ENCODE measurements around the gene SUGCT.
"Not testable (repeated sequence)": the region's sequence is repeated elsewhere in the genome, so short reads cannot be mapped to it uniquely, and the experiment has no call there.

Gene SUGCT

DNA sequence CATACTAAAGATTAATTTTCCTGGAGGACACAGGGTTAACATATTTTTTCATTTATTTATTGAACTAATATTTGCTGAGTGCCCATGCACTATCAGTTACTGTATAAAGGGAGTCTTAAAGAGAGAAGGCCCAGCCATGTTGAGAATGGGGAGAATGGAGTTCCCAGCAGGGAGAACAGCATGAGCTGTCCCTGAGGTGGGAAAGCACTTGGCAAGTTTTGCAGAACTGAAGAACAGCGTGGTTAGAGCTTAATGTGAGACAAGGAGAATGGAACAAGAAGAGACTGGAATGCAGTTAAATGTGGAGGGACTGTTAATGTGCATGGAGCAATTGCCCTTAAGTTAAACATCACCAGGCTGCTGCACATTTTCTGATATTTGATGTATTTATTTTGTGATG lies 435.4 kb downstream of the SUGCT start:
- peak; percentile 29 for DNase-seq (ENCODE audit: low read depth)

DNA sequence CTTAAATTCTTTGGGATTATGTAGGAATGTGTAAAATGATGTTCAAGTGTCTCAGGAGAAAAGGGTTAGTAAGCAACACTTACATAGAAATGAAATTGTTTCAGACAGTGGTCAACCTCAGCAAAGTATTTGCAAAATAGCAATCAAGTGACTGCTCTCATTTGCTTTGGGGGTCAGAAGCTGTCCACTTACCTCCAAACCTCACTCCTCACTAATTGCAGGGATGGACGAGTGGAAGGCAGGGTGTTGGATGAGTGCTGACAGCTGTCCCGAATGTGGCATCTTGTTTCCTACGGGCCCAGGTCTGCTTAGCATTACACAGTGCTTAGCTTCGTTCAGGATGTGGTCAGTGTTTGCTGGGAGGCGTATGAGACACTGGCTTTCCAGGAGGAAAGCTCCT lies 437.0 kb downstream of the SUGCT start:
- DNase-seq (ENCODE audit: low read depth), result peak; percentile 80

DNA sequence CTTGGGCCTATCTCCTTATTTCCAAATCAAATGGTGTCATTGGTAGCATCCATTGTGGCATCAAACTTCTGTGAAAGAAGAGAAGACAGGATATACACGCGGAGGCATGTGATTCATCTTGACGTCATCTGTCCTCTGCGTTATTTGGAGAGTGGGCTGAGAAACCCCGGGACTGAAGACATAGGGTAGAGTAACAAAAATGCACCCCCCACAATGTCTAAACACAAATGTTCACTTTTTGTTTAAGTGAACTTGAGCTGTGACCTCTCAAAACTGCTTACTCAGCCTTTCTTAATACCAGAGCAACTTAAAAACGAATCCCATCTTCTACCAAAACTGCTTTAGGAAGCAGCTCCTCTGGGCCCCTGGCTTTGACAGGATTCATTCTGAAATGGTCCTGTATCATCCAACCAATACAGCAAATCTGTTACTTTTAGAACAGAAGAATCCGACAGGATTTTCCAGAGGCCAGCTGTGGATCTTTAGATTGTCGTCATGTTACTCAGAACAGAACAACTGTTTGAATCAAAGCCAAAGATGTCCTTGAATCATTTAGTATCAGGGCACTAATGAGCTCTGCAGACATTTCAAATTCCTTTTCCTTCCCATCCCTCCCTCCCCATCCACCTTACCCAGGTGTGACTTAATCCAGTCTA lies 438.1 kb downstream of the SUGCT start:
- DNase-seq (ENCODE audit: low read depth), result peak; percentile 47

DNA sequence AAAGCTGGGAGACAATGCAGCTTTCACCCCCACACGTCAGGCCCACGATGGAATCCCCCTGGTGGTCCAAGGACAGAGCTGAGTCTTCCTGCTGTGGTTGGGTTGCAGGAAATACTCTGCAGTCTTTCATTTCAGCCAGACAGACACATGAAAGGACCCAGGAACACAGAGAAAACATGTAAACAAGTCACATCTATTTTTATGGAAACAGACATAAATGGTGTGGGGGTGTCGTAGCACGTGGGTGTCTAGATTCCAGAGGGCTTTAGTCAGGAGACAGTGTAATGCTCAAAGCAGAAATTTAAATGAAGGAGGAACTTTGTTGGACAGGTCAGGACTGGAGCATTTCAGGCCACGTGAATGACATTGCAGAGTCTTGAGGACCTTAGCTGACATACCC lies 444.6 kb downstream of the SUGCT start:
- peak; percentile 76 for DNase-seq (ENCODE audit: low read depth)

DNA sequence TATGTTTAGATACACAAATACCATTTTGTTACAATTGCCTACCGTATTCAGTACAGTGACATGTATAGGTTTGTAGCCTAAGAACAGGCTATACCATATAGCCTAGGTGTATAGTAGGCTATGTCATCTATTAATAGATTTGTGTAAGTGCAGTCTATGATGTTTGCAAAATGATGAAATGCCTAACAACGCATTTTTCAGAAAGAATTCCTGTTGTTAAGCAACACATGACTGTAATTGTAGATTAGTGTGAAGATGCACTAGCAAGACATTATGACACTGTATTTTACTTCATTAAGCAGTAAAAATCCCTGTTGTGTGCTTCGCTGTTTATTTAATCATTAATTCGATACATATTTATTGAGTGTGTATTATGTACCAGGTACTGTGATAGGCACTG lies 446.0 kb downstream of the SUGCT start:
- peak; percentile 51 for DNase-seq (ENCODE audit: low read depth)

DNA sequence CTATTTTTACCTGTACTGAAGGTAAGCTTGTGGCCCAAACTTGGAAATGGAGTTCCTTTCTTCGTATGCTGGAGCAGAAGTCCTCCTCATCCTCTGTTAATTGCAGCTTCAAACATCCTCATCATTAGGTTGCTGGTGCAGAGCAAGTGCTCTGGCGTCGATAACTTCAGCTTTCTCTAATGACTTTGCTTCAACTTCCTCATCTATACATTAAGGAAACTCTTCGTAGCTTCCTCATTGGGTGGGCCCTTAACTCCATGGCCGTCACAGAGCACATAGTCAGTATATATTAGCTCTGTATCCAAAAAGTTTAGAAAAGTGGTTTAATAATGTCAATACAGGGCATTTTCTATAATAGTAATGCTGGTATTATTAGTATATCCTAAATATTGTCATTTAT lies 447.7 kb downstream of the SUGCT start:
- no peak for DNase-seq (ENCODE audit: low read depth)

DNA sequence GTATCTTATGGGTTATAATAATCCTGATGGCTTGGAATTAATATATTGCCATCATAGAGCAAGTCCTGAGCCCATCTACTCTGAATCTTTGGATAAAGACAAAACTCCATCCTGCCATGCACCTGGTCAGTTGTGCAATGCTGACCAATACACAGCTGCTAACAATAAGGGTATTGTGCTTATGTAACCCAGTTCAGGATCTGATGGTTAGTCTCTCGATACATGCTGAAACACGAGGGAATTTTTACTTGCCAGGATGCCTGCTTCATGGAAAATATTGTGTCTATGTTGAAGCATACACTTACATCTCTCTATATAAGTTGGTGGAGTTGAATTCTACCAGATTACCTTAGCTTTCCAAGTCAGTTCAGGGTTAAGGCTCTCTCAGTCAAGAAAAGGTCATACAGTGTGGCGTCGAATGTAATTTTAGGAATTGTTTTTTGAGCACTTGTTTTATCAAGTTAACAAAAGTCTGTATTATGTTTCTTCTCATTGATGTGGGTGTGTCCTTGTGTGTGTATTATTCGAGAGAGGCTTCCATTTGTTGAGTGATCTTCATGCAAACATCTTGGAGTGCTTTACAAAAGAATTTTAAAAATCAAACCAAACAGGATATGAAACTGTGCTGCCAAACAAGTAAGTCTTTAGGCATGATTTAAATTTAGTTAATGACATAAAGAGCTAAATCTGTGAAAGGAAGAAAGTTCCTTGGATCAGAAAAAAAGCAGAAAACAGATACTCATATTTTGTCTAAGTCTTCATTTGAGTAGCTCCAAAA lies 449.1 kb downstream of the SUGCT start:
- no peak for DNase-seq (ENCODE audit: low read depth)

DNA sequence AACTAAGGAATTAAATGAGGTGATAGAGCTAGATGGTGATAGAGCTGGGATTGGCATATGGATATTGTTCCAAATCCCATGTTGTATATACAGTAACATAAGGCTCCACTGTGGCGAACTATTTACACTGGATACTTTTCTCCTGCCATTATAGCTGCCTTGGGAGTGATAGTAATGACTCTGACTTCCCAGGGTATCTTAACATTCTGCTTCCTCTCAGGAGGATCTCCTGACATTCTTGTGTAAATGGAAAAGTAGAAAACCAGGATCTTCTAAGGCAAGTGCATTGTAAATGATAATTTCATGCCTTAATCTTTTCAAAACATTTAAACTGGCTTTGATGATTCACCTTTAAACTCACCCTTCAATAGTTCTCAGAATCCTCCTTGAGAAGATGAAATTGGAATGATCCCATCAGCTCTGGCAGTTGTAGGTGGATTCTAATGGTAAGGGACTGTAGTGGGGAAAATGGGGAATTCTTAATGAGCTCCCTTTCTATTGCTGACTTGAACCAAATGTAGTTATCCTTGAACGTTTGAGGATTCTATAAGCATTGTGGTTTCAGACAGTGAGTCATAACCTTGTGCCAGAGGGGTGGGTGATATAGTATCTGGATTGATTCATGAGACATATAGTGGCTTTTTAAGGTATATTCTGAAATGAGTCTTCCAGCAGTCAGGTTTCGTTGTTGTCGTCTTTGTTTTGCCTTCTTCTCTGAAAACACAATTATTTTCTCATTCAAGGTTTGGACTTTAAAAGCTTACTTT lies 450.0 kb downstream of the SUGCT start:
- DNase-seq (ENCODE audit: low read depth), result peak; percentile 39

DNA sequence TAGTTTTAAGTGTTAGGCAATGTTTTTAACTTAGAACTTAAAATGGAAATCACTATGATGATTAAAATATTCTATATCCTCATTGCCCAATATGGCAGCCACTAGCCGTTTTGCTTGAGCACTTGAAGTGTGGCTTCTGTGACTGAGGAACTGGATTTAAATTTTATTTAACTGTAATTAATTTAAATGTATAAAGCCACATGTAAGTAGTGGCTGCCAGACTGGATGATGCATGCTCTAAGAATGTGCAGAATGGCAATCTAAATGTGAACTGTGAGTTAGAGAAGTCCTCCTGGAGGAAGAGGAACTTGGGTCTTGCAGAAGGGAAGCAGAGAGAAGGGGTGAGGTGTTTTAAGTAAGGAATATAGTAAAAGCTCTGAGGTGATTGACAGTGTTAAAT lies 451.4 kb downstream of the SUGCT start:
- DNase-seq (ENCODE audit: low read depth), result peak; percentile 63

DNA sequence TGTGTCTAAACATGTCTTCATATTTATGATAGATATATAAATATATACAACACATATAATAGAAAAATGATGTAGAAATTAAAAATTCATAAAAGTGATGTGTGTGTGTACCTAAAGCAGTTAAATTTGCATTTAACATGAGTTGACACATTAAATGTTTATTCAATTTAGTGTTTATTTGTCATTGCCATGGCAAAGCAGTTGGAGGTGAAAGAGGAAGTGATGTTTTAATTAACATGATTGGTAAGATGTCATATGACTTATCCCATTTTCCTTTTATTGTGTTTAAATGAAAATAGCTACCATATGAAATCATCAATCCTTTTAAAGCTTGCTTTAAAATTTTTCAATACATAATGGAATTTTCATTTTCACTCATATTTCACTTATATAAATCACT lies 452.6 kb downstream of the SUGCT start:
- DNase-seq (ENCODE audit: low read depth), result no peak

DNA sequence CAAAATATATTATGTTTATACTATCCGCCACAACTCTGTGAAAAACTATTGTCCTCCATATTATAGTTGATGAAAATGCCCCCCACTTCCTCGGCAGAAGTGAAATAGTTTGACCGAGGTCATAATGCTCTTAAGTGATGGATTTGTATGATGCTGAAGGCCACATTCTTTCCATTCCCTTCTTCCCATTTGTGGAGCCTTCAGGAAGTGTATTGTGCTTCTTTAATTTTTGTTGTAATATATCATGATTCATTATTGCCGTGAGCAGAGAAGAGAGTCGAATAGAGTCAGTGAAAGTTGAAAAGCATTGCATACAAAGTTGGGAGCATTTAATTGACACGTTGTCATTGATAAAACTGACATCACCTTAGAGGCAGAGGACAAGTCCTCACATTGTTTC lies 460.3 kb downstream of the SUGCT start:
- peak; percentile 56 for DNase-seq (ENCODE audit: low read depth)

DNA sequence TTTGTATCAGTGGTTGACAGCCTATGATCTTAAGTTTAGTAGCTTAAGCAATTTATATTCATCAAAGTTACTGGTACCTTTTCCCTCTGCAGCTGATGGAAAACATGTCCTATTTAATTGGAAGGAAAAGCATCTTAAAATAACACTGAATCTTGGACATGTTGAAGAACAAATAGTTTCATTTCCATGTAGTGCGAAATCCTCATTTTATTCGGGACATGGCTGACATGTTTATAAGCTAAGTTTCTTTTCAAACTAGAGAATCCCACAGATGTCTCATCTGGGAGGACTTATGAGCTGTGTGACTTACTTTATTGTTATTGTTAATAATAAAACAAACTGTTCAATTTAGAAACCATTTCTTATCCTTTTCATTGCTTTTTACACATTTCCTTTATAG lies 461.0 kb downstream of the SUGCT start:
- no peak for DNase-seq (ENCODE audit: low read depth)

DNA sequence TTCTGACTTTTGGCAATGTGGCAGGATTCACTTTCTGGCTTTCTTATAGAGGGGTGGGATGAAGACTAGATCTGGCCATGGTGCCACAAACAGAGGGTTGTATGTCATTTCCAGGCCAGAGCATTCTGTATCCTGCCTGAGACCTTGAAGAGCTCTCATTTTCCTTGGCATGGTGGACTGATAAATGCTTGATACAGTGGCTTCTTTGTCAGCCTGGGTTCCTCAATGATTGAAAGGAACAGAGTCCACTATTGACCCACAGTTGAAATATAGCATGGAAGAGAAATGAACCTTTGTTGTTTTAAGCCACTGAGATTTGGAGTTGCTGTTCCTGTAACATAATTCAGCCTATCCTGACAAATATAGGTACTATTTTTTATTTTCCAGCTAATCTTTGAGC lies 462.7 kb downstream of the SUGCT start:
- no peak for DNase-seq (ENCODE audit: low read depth)

DNA sequence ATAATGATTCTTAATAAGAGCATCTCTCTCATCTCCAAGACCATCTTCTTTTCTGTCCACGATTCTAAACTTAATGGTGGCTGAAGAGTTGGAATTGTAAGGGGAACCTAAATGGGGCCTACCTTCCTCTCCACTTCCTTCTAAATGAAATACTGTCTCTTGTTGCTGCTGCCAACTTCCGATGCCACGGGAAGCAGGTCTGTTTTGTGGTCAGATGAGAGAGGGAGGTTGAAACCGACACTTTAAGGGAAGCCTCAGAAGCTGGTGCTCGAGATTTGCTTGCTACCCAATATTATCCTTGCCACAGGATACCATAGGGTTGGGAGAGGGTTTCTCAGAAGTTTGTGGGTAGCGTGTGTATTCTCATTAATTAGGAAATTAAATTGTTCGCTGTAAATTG lies 464.1 kb downstream of the SUGCT start:
- DNase-seq (ENCODE audit: low read depth), result no peak

DNA sequence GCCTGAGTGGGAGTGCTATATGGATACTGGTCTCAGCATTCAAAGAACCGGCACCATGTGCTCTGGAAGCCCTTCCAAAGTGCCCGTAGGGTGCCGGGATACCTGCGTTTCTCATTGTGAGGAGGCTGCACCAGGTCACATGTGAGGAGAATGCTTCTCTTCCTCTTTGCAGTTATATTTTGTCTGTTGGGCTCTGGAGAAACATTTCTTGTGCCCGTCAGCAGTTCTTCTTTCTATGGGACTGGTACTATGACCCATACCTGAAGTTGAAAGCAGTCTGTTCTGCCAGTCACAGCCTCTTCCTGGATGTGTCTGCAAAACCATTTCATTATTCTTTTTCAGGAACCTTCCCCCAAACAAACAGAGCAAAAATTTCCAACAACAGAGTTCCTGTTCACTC lies 465.0 kb downstream of the SUGCT start:
- no peak for DNase-seq (ENCODE audit: low read depth)

DNA sequence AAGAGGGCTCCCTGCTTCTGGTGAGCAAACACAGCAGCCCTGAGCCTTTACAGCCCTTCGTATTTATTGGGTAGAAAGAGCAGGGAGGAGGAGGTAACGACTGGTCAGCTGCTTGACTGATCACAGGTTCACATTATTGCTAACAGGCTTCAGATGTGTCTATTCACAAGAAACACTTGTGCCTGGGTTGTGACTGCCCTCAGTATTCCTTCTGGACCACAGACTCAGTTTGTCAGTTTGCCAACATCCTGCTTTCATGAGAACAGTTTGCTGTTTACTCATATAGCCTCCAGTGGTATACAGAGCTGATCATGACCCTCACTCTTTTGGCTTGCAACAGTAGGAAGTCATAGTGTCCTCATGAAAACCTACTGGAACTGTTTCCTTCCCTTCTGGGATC lies 467.5 kb downstream of the SUGCT start:
- DNase-seq (ENCODE audit: low read depth), result not testable (repeated sequence)

DNA sequence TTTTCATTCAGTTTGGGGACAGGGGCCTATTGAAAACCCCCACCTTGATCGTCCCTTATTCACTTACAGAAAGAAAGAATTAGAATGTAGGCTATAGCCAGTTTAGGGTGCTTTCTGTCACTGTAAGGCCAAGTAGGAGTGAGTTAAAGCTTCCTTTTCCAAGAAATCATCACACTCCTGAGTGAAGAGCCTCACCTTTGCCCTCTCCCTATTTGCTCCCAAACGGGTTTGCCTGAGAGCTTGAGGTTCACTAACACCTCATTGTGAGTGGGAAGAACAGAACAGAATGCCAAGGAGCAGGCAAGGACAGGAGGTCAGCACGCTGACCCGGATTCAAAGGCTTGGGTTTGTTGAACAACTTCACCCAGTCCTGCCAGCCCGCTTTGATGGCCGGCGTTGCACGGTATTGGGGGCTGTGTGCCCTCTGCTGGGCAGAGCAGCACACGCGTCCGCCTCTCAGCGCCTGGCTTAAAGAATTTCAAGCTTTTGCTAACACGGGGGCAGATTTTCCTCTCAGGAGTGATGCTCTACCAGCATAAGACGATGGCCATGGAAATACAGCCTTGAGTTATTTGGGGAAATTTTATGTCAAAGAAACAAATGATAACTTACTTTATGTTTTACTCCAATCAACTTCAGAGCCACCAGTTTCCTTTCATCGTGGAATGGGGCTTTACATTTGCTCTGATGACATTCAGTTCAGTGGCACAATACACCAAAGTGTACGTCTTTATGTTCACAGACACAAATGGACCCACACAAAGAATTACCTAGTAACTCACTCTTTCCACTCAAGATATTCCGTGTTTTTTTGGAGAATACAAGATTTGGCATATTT lies 470.0 kb downstream of the SUGCT start:
- peak; percentile 62 for DNase-seq (ENCODE audit: low read depth)

DNA sequence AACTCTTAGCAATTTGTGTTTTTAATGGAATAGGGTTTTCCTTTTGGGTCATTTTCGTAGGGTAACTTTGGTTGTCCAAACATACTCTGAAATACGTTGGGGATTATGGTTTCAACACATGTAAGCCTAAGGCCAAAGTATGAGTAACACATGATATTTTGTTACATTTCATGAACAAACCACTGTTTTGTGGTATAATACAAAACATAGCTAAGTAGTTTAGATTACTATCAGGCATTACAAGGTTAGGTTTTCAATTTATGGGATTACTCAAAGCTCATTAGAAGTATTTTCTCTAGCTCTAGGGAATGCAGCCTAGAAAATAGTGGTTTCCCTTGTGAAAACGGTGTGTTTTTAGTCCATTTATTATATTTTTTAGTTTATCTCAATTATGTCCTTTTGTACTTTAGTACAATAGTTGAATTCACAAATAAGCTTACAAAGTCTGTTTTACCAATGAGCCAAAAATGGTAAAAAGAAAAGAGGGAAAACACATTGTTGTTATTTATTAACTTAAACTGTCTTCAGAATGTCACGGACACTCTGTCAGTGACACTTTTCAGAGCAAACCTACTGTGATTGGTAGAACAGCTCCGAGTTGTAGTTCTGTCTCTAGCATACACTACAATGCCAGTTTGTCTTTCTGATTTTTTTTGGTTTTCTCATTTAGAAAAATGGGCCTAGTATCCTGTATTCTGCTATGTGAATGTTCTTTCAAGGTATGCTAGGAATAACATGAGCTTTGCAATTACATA lies 473.7 kb downstream of the SUGCT start:
- peak; percentile 52 for DNase-seq (ENCODE audit: low read depth)

DNA sequence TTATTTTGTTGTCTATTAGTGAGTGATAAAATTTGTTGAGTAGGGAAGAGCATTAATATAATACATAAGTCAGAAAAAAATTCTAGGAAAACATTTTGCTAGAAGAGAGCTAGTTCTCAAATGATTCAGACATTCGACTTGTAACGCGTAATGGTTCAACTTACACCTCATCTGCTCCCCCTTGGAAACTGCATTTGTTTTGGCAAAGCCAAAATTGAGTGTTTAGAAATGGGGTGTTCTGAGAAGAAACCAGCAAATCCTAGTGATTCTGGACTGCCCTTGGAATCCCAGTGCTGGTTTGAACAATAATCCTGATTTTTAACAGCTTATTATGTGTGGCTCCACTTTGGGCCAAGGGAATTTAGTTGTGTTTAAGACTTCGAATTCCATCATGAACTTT lies 475.7 kb downstream of the SUGCT start:
- DNase-seq (ENCODE audit: low read depth), result no peak

DNA sequence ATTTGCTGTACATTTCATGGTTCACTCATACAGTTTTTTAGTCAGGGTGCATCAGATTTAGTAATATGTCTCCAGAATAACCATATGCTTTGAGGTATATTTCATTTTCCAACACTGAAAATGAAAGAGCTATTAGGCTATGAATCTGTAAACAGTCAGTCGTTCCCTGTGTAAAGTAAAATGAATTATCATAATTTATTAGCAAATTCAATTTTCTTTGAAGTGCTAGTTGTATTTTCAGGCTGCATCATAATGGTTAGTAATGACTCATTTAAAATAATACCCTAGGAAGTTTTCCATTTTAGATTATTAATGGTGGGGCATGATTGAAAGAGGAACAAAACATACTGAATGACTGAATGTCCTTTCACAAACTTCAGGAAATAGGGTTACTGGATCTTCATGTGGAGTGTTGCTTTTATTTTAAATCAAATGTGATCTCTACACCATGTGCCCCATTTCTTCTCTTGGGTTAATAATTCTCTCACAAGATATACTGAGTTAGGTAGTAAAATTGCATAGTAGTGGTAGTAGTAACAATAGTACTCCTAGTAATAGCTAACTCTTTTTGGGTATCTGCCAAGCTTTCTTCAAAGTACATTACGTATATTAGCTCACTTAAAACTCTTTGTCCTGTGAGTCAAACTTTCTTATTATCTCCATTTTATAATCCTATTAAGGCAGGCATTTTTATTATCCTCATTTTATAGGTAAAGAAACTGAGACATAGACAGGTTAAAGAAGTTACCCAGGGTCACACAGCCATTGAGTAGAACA lies 476.5 kb downstream of the SUGCT start:
- no peak for DNase-seq (ENCODE audit: low read depth)

DNA sequence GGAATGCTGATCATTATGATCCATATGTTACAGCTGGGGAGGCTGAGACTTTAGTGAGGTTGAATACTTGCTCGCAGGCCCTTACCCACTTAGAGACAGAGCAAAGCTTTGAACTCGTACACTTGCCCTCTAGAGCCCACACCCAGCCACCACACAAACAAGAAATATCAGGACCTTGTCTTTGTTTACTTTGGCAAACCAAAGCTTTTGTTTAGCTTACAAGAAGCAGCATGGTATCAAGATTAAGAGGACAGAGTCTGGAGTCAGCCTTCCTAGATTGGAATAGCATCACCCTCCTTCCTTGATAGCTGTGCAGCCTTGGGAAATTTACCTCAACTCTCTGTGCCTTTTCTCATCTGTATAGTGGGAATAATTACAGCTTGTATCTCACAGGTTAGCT lies 477.5 kb downstream of the SUGCT start:
- no peak for DNase-seq (ENCODE audit: low read depth)

Data from amniotic epithelial cell (primary cell).